ENCODE data around the gene FGF1. TPM values are rescaled to one million over a fixed set of nuclear protein-coding genes. Genes with fewer than 3 reads are reported as not detected.

The FGF1 gene
- total RNA-seq, 4 donors from 2014 or later, result 0.75 to 5.9 (median 4.8) TPM

DNA sequence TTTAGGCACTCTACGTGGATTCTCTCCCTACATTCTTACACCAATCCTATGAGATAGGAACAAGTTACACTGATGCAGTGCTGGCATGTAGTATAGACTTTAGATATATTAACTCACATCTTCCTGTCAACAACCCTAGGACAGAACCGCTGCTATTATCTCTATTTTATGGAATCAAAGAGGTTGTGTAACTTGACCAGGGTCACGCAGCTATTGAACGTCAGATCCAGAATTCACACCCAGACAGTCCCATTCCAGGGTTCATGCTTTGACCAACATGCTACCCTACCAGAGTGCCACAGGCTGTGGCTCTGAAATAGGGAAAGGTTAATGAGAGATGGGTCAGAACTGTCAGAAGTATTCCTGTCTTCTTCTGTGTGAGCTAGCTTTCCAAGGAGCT is 9.6 kb downstream of the FGF1 start:
- TF ChIP-seq, protein P1, sequence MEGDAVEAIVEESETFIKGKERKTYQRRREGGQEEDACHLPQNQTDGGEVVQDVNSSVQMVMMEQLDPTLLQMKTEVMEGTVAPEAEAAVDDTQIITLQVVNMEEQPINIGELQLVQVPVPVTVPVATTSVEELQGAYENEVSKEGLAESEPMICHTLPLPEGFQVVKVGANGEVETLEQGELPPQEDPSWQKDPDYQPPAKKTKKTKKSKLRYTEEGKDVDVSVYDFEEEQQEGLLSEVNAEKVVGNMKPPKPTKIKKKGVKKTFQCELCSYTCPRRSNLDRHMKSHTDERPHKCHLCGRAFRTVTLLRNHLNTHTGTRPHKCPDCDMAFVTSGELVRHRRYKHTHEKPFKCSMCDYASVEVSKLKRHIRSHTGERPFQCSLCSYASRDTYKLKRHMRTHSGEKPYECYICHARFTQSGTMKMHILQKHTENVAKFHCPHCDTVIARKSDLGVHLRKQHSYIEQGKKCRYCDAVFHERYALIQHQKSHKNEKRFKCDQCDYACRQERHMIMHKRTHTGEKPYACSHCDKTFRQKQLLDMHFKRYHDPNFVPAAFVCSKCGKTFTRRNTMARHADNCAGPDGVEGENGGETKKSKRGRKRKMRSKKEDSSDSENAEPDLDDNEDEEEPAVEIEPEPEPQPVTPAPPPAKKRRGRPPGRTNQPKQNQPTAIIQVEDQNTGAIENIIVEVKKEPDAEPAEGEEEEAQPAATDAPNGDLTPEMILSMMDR (IDR thresholded peaks at IDR 0.05; ENCODE audit: low read depth), result no peak

DNA sequence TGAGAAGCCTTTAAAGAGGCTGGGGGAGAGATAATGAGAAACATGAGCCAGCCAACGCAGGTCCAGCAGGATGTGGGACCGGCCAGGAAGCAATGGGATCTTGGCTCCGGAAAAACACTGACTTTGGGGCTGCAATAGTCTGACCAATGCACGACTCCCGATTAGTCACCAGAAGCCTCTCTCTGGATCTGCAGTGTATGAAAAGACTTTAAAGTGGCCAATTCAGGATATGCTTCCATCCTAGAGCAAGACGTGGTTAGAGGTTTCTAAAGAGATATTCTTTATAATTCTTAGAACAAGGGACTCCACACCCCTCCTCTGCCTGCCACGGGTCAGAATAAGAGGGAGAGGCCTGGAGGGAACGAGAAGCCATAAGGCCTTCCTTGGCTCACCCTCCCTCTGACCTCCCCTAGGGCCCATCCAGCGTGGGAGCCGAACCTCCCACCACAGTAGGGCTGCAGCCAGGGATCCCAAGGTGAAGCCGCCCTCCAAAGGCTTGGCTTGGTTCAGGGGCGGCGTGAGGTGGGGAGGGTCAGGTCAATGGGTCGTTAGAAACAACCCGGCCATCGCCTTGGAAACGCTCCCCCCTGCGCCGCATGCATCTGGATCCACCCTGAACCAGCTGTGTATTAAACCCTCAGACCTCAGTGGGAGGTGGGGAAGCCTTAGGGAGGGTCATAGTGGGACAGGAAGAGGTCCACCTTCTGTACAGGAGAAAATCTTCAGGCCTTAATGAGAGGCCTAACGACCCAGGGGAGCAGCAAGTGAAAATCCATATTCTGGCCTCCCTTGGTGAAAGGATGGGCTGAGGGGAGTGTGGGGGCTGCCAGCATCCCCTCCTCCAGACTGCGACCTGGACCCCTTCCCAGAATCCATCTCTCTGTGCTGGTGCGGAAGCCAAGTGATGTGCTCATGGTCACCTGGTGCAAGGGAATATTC is 11.1 kb downstream of the FGF1 start:
- TF ChIP-seq, protein P1 (IDR thresholded peaks at IDR 0.05; ENCODE audit: low read depth), result no peak

DNA sequence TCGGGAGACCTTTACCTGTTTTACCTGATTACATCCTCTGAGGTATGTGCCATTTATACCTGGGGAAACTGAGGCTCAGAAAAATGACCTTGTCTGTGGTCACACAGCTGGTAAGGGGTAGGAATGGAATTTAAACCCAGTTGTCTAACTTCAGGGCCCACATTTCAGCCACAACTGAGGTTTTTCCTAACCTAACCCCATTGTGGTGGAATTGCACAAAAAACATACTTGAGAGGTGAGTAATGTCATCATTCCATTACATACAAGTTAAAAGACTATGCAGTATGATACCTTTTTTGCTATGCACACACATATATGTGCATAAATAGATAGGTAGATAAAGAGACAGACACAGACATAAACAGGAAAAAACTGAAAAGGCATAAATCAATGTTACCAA is 14.1 kb downstream of the FGF1 start:
- TF ChIP-seq, protein P1 (IDR thresholded peaks at IDR 0.05; ENCODE audit: low read depth), result no peak

DNA sequence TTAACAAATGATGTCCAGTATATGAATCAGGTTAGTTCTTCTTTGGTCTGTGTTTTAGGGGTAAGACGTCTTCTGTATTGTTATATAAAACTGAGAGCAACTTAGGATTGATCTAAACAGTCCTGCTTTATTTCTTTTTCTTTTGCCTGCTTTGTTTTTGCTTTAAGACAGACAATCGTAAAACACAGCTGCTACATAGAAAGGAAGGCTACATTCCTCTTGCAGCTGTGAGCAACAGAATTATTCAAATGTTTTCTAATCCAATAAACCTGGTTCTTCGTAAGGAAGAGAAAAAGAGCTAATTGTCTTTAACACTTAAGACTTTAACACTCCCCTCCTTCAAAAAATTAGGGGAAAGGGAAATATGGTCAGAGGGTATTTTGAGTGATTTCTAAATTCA is 14.6 kb downstream of the FGF1 start:
- TF ChIP-seq, protein P1 (IDR thresholded peaks at IDR 0.05; ENCODE audit: low read depth), result no peak

DNA sequence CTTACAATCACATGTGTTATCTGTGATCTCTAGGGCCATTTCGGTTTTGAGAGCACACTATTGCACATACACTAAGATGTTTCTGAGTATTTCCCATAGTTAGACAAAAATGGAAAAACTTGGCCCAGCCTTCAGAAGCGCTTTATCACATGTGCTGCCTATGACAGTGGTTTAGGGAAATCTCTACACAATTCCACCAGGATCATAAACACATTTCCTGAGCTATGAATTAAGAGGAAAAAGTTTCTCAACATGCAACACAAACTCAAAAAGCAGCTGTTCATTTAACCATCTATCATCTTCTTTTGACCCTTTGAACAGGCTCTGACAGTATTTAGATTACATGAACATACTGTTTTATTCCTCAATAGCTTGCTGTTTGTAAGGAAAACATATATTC is 15.1 kb downstream of the FGF1 start:
- TF ChIP-seq, protein P1 (IDR thresholded peaks at IDR 0.05; ENCODE audit: low read depth), result no peak

DNA sequence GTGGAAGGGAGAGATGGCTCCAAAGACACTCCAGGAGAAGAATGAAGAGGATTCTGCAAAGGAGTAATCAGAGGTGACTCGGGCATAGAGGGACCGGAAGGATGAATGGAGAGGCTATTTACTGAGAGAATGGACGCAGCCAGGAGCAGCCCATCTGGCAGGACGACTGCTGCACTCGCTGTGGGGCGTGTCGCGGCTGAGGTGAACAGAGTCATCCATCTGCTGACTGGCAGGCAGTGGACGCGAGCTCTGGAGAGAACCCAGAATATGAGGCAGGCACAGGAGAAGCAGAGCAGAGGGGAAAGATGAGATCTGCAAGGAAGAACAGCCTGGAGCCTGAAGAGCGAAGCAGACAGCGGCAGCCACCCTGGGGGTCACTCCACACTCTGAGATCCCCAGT is 16.4 kb downstream of the FGF1 start:
- TF ChIP-seq, protein P1 (IDR thresholded peaks at IDR 0.05; ENCODE audit: low read depth), result no peak

DNA sequence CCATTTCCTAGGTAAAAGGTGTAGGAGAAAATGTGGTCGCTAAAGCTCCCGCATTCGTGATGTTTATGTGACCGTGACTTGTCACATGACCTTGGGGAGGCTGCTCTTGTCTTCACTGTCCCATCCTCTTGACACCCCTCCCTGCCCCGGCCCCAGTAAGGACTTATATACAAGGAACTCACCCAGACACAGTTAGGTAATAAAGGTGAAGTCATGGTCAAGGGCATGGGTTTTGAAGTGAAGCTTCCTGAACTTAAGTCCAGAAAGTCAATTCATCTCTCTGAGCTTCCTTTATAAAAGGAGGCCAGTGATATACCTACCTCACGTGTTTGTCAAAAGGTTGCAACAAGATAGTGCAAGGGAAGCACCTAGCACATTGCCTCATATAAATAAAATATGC is 17.6 kb downstream of the FGF1 start:
- TF ChIP-seq, protein P1 (IDR thresholded peaks at IDR 0.05; ENCODE audit: low read depth), result no peak

Measured in subcutaneous adipose tissue (tissue), 4 donors.